SK-N-MC (cell line): ENCODE measurements around the gene HJURP.

Source experiments
- DNase-seq: peaks from one replicate; pipeline ENCODE4 v3.0.0-alpha.2; 2011; ENCODE audit warnings: low read depth, low spot score
- H3K27ac ChIP-seq: fragments of 200-600 bp; sonication (generic); 2 replicates; pipeline ENCODE4 v1.5.1; 2016; ENCODE audit warnings: mixed run types
- H3K36me3 ChIP-seq: fragments of 200-600 bp; sonication (generic); 2 replicates; pipeline ENCODE4 v1.6.1; 2017; ENCODE audit warnings: antibody characterized with exemption, low read length, mixed read lengths; ENCODE audit not compliant: insufficient read depth
- H3K4me3 ChIP-seq: fragments of 200-600 bp; sonication (generic); 2 replicates; pipeline ENCODE4 v1.5.1; 2016
- H3K9ac ChIP-seq: fragments of 200-600 bp; sonication (generic); 2 replicates; pipeline ENCODE4 v1.8.0; 2017; ENCODE audit warnings: mixed run types, mixed read lengths; ENCODE audit not compliant: insufficient read length
- H3K9me3 ChIP-seq: fragments of 200-600 bp; sonication (generic); 2 replicates; pipeline ENCODE4 v1.6.1; 2017; ENCODE audit warnings: low read depth, mild to moderate bottlenecking, antibody characterized with exemption, low read length, moderate library complexity, mixed read lengths
- EZH2 ChIP-seq: fragments of 200-600 bp; sonication (generic); IDR thresholded peaks from one replicate; pipeline ENCODE4 v1.6.1; 2017; ENCODE audit warnings: antibody characterized with exemption
- FOXP2 ChIP-seq: optimal IDR thresholded peaks from 2 replicates; pipeline ENCODE3; 2011; ENCODE audit warnings: mild to moderate bottlenecking, moderate library complexity; ENCODE audit not compliant: insufficient read depth; ENCODE audit errors: extremely low read length, control extremely low read depth
- POLR2AphosphoS5 ChIP-seq: IDR thresholded peaks from 2 replicates; pipeline ENCODE4 v1.6.1; 2012; ENCODE audit warnings: mild to moderate bottlenecking, low read depth, low read length, borderline replicate concordance

Gene HJURP

GRCh38 chr2:233807966-233808935 lies 46.1 kb downstream of the HJURP start:
- Histone ChIP-seq H3K27ac (no peak overlapping the region), H3K9ac (no peak overlapping the region), H3K36me3 (no peaks in the 10 kb centered on the region), H3K9me3 (no peaks in the 10 kb centered on the region), H3K4me3 (no peak overlapping the region)
- DNase-seq, result no peak
- TF ChIP-seq FOXP2 (no peak), EZH2 (no peak), POLR2AphosphoS5 (no peak)

- TF ChIP-seq EZH2 (no peak), FOXP2 (no peak), POLR2AphosphoS5 (peak; percentile 1; the same call in 1 of the 2 replicates)
- Histone ChIP-seq H3K27ac (no peak overlapping the region), H3K9ac (no peak overlapping the region), H3K9me3 (no peaks in the 10 kb centered on the region), H3K4me3 (no peak overlapping the region), H3K36me3 (no peaks in the 10 kb centered on the region)
- no peak for DNase-seq
Observed at GRCh38 chr2:233807215-233807865, 47.0 kb downstream of the HJURP start.

- no peak overlapping the region for H3K4me3 ChIP-seq
- DNase-seq, result no peak
- H3K9me3 ChIP-seq, result no peaks in the 10 kb centered on the region
- TF ChIP-seq POLR2AphosphoS5, result no peak
- TF ChIP-seq EZH2, result no peak
- no peak for TF ChIP-seq FOXP2
- H3K27ac ChIP-seq, result no peak overlapping the region
- H3K36me3 ChIP-seq, result no peaks in the 10 kb centered on the region; the same call in 1 of the 2 replicates
- no peak overlapping the region for H3K9ac ChIP-seq
Observed at GRCh38 chr2:233803994-233804393, 50.3 kb downstream of the HJURP start.

- Histone ChIP-seq H3K9me3 (no peaks in the 10 kb centered on the region), H3K36me3 (no peaks in the 10 kb centered on the region; the same call in 1 of the 2 replicates), H3K4me3 (no peak overlapping the region), H3K27ac (no peak overlapping the region), H3K9ac (no peak overlapping the region)
- TF ChIP-seq EZH2 (no peak), FOXP2 (no peak), POLR2AphosphoS5 (no peak)
- DNase-seq, result no peak
Observed at GRCh38 chr2:233803292-233803911, 50.9 kb downstream of the HJURP start.

DNA sequence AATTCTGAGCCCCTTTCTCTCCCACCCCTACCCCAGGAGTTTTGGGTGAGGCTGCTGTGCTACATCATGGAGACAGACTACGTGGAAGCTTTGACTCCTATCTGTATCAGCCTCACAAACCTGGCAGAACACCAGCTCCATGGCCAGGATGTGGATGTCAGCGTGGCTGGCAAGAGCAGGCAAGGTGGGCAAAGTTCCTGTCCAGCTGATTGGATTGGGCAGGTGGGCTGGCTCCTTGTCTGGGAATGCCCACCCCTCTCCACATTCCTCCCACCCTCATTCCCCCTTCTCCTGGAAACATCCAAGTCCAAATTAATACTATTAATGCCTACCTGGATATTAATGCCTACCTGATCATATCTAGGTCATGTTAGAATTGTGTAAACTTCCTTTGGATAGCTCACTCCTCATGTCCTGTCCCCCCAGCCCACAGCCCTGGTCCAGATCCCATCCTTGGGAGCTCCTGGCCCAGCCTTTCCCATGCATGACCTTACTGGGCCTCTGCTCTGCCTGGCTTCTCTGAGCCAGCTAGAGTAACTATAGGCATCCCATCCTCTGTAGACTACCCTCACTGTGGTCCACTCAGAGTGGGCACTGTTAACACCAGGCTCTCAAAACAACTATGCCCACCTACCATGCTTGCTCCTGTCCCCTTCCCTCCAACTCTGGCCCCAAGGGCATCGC lies 52.1 kb downstream of the HJURP start:
- DNase-seq, result no peak
- no peaks in the 10 kb centered on the region for H3K9me3 ChIP-seq
- no peaks in the 10 kb centered on the region; the same call in 1 of the 2 replicates for H3K36me3 ChIP-seq
- TF ChIP-seq EZH2 (no peak), FOXP2 (no peak), POLR2AphosphoS5 (no peak)
- no peak overlapping the region for H3K9ac ChIP-seq
- no peak overlapping the region for H3K4me3 ChIP-seq
- H3K27ac ChIP-seq, result no peak overlapping the region

DNA sequence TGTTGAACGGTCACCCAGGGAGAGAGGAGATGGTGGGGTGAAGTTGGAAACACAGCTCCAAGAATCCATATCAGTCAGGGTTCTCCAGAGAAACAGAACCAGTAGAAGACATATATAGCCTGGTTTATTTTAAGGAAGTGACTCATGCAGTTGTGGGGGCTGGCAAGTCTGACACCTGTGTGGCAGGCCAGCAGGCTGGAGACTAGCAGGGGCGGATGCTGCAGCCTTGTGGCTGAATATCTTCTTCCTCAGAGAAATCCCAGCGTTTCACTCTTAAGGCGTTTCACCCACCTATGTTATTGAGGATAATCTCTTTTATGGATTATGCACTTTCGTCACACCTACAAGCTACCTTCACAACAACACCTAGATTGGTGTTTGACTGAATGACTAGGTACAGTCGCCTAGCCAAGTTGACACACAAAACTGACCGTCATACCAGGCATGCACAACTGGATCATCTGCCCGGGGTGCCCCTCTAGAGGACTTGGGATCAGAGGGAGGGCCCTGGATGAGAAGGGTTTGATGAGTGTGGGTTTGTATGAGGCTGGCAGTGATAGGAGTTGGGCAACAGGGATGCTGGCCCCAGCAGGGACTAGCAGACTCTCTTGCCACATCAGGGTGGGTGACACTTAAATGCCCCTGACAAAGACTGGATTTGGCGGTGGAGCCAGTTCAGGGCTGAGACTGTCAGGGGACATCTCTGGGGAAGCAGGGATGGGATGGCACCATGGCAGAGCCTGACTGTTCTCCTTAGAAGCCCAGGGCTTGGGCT lies 52.8 kb downstream of the HJURP start:
- no peaks in the 10 kb centered on the region; the same call in 1 of the 2 replicates for H3K36me3 ChIP-seq
- H3K4me3 ChIP-seq, result no peak overlapping the region
- H3K9me3 ChIP-seq, result no peaks in the 10 kb centered on the region
- TF ChIP-seq EZH2 (no peak), POLR2AphosphoS5 (no peak), FOXP2 (no peak)
- no peak for DNase-seq
- H3K27ac ChIP-seq, result no peak overlapping the region
- no peak overlapping the region for H3K9ac ChIP-seq

DNA sequence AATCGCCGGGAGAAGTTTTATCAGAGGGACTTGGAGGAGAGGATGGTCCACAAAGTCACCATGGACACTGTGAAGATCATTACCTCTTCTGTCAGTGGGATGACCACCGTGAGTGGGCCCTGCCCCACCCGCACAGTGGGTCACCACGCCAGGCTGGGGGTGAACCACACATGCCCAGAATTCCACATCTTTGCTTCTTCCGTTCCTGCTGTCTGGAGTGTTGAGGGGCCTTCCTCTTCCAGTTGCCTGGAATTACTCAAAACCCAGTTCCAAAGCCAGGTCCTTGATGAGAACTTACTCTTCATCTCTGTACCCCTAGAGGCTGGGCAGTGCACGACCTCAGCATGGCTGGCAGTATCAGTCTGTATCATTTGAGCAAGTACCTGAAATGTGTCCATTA lies 54.1 kb downstream of the HJURP start:
- TF ChIP-seq POLR2AphosphoS5, result no peak
- no peak for TF ChIP-seq EZH2
- no peak for TF ChIP-seq FOXP2
- DNase-seq, result no peak
- H3K9me3 ChIP-seq, result no peaks in the 10 kb centered on the region
- H3K36me3 ChIP-seq, result no peaks in the 10 kb centered on the region; the same call in 1 of the 2 replicates
- no peak overlapping the region for H3K9ac ChIP-seq
- H3K27ac ChIP-seq, result no peak overlapping the region
- H3K4me3 ChIP-seq, result no peak overlapping the region
